HG03103 (cell line): ENCODE data around the gene SLC6A12.

Experiments
- ATAC-seq: cut with Tn5 transposase; IDR thresholded peaks from one replicate; pipeline ENCODE4 v1.9.1; 2021; ENCODE audit warnings: low read depth; ENCODE audit not compliant: unreplicated experiment

SLC6A12 gene

GRCh38 chr12:147242-147641, 66.7 kb downstream of the SLC6A12 start:
- ATAC-seq = no peak

GRCh38 chr12:145369-145960, 68.5 kb downstream of the SLC6A12 start:
- ATAC-seq = no peak

GRCh38 chr12:144650-145284, 69.2 kb downstream of the SLC6A12 start:
- ATAC-seq = no peak

DNA sequence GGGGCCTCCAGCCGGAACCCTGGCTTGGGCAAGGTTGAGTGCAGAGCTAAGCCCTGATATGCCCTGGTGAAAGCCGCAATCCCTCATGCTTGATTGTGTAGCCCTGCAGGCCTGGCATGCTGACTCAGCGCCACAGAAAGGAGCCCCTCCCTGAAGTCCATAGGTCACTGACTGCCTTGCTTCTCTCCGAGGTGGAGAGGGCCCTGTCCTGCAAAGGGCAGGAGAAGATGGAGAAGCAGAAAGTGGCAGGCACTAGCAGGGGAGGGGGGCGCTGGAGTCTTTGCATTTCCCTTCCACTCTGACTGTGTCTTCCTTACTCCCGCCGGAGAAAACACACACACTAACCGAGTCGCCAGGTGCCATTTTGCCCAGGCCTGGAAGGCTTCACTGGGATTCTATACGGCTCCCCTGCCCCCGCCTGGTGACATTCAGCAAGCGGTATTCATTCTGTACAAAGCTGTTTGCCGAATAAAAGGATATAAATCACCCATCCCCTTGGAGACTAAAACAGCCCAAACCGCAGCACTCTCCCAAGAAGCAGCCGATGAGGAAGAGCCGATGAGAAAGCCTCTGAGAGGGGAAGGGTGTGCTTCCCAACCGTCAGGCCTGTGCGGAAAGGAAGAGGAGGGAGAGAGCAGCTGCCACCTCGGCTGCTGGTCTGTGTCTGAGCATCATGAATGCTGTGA, 69.8 kb downstream of the SLC6A12 start:
- no peak for ATAC-seq

- no peak for ATAC-seq
Observed at GRCh38 chr12:140162-140561, 73.8 kb downstream of the SLC6A12 start.
